Measurements from ENCODE around the gene TCF12. TPM values are rescaled to one million over a fixed set of nuclear protein-coding genes. Genes with fewer than 3 reads are reported as not detected.
A peak's percentile ranks its signal among the peaks of the same experiment; 100 is the strongest.

The TCF12 gene
- polyA plus RNA-seq, 1 experiment, result 447 TPM

DNA sequence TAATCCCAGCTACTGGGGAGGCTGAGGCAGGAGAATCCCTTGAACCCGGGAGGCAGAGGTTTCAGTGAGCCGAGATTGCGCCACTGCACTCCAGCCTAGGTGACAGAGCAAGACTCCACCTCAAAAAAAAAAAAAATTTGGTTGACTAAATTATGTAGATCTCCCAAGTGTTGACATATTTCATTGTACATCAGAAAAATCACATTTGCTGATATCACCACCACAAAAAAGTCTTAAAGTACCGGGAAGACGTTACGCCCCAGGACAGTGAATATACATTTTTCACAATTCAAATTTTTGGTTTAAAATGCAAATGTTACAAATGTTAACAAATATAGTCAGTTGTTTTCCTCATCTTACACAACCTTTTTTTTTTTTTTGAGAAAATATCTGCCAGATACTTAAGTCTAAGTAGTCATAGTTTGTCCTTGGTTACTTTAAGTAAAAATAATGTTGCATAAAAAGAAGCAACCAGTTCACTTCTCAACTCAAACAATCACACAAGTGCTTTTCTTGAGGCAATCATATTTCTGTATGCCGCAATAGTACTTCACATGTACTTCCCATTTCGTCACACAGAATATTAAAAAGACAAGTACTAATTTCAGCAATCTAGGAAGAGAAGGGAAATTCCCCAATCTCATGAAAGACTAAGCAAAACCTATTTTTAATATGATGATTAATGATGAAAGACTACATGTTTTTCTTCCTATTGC, 41.0 kb upstream of the TCF12 start:
- Histone ChIP-seq H3K9me3 (ENCODE audit: control insufficient read depth, insufficient read depth, low read length) (no peaks in the 10 kb centered on the region), H3K27ac (ENCODE audit: low read depth, low read length) (no peak overlapping the region), H3K4me3 (ENCODE audit: low read depth, low read length) (no peak overlapping the region), H3K27me3 (ENCODE audit: control insufficient read depth, insufficient read depth, low read length) (no peaks in the 10 kb centered on the region)
- TF ChIP-seq, protein P1, sequence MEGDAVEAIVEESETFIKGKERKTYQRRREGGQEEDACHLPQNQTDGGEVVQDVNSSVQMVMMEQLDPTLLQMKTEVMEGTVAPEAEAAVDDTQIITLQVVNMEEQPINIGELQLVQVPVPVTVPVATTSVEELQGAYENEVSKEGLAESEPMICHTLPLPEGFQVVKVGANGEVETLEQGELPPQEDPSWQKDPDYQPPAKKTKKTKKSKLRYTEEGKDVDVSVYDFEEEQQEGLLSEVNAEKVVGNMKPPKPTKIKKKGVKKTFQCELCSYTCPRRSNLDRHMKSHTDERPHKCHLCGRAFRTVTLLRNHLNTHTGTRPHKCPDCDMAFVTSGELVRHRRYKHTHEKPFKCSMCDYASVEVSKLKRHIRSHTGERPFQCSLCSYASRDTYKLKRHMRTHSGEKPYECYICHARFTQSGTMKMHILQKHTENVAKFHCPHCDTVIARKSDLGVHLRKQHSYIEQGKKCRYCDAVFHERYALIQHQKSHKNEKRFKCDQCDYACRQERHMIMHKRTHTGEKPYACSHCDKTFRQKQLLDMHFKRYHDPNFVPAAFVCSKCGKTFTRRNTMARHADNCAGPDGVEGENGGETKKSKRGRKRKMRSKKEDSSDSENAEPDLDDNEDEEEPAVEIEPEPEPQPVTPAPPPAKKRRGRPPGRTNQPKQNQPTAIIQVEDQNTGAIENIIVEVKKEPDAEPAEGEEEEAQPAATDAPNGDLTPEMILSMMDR (IDR thresholded peaks at IDR 0.05; ENCODE audit: low read depth, low read length), result no peak
- ChIA-PET POLR2A (interaction anchor here (0.7 kb wide), 1 partner anchor 42 kb away, joined by 3 read pairs; no protein-coding TSS in a partner anchor), CTCF (no interaction called here)
- no peak for DNase-seq (ENCODE audit: low read depth, low spot score)

DNA sequence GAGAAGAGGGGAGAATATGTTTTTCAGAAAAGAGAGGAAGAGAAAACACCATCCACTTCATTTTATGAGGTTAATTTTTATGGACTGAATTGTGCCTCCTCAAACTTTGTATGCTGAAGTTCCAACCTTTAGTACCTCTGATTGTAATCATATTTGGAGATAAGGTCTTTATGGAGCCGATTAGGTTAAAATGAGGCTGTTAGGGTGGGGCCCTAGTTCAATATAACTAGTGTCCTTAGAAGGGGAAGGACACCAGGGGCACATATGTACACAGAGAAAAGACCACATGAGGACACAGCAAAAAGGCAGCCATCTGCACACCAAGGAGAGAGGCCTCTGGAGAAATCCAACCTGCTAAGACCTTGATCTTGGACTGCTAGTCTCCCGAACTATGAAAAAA, 38.9 kb upstream of the TCF12 start:
- CTCF ChIA-PET, result no interaction called here
- H3K27ac ChIP-seq (ENCODE audit: low read depth, low read length), result no peak overlapping the region
- H3K9me3 ChIP-seq (ENCODE audit: control insufficient read depth, insufficient read depth, low read length), result no peaks in the 10 kb centered on the region
- POLR2A ChIA-PET, result no interaction called here
- TF ChIP-seq, protein P1 (IDR thresholded peaks at IDR 0.05; ENCODE audit: low read depth, low read length), result no peak
- no peaks in the 10 kb centered on the region for H3K27me3 ChIP-seq (ENCODE audit: control insufficient read depth, insufficient read depth, low read length)
- no peak for DNase-seq (ENCODE audit: low read depth, low spot score)
- H3K4me3 ChIP-seq (ENCODE audit: low read depth, low read length), result no peak overlapping the region

DNA sequence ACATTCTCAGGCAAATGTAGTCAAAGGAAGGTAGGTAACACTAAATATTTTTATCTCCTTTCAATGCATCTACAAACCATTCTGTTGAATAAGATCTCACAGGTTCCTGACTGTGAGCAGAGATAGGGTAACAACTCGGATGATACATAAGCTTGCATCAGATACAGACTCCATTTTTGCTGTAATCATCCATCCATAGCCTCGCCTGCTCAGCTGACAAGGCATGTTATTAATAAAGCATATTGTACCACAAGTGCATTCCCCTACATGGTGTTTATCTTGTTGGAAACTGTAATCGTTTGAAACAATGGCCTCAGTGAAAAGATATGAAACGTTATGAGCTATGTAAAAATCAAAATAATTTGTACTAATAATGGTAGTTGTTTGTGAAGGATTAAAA, 35.4 kb upstream of the TCF12 start:
- H3K27me3 ChIP-seq (ENCODE audit: control insufficient read depth, insufficient read depth, low read length), result no peaks in the 10 kb centered on the region
- DNase-seq (ENCODE audit: low read depth, low spot score), result no peak
- H3K9me3 ChIP-seq (ENCODE audit: control insufficient read depth, insufficient read depth, low read length), result no peaks in the 10 kb centered on the region
- H3K4me3 ChIP-seq (ENCODE audit: low read depth, low read length), result no peak overlapping the region
- TF ChIP-seq, protein P1 (IDR thresholded peaks at IDR 0.05; ENCODE audit: low read depth, low read length), result no peak
- ChIA-PET POLR2A (no interaction called here), CTCF (interaction anchor here (0.8 kb wide), 1 partner anchor 10 kb away, joined by 3 read pairs; no protein-coding TSS in a partner anchor)
- H3K27ac ChIP-seq (ENCODE audit: low read depth, low read length), result no peak overlapping the region

DNA sequence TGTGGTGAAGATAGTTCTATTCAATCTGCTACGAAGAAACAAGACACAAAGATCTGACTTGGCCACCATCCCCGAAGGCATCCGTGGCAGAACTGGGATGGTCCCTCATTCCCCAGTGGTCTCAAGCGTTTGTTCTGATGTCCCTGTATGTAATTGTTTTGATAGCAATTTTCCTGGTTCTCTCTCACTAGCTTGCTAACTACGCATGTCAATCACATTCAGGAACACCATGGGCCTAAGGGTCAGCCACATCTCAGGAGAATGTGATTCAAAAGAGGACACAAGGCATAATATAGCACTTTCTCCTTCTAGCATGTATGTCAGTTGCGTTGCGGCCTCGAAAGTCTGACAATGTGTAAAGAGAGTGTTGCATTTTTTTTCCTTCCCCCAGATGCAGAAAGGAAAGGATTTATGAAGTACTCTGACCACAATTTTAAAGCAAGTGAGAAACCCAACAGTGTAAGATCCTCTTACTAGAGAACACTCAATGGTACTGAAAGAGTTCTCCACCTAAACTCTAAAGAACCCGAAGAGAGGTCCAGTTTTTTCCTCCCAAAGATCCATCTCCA, 32.0 kb upstream of the TCF12 start:
- no peaks in the 10 kb centered on the region for H3K9me3 ChIP-seq (ENCODE audit: control insufficient read depth, insufficient read depth, low read length)
- POLR2A ChIA-PET, result interaction anchor here (2.3 kb wide), 1 partner anchor 32 kb away, joined by 27 read pairs; the partner anchor contains the start of gene TCF12
- H3K4me3 ChIP-seq (ENCODE audit: low read depth, low read length), result peak overlapping the region; percentile 57
- no peaks in the 10 kb centered on the region for H3K27me3 ChIP-seq (ENCODE audit: control insufficient read depth, insufficient read depth, low read length)
- DNase-seq (ENCODE audit: low read depth, low spot score), result no peak
- TF ChIP-seq, protein P1 (IDR thresholded peaks at IDR 0.05; ENCODE audit: low read depth, low read length), result no peak
- H3K27ac ChIP-seq (ENCODE audit: low read depth, low read length), result peak overlapping the region; percentile 95
- CTCF ChIA-PET, result interaction anchor here (1.4 kb wide), 1 partner anchor 395 kb away, joined by 3 read pairs; no protein-coding TSS in a partner anchor

Measured in AG04450 (cell line).